Measurements from ENCODE around the gene ASB11.
"Not testable (repeated sequence)": the region's sequence is repeated elsewhere in the genome, so short reads cannot be mapped to it uniquely, and the experiment has no call there.

ASB11 gene

GRCh38 chrX:15305899-15306298 is 9.5 kb downstream of the ASB11 start:
- not testable (repeated sequence) for DNase-seq (ENCODE audit: low read depth in 2 of 2)

DNA sequence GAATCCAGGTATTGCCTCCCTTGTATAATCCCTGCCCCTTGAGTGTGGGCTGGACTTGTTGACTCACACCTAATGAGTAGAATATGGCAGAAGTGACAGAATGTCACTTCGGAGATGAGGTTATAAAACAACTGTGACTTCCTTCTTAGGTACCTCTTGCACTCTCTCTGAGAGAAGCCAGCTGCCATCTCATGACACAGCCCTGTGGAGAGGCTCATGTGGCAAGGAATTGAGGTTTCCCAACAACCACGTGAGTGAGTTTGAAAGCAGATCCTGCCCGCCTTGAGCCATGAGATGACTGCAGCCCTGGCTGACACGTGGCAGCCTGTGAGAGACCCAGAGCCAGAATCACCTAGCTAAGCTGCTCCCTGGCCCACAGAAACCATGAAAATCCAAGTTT is 13.5 kb downstream of the ASB11 start:
- no peak for DNase-seq (ENCODE audit: low read depth in 2 of 2)

DNA sequence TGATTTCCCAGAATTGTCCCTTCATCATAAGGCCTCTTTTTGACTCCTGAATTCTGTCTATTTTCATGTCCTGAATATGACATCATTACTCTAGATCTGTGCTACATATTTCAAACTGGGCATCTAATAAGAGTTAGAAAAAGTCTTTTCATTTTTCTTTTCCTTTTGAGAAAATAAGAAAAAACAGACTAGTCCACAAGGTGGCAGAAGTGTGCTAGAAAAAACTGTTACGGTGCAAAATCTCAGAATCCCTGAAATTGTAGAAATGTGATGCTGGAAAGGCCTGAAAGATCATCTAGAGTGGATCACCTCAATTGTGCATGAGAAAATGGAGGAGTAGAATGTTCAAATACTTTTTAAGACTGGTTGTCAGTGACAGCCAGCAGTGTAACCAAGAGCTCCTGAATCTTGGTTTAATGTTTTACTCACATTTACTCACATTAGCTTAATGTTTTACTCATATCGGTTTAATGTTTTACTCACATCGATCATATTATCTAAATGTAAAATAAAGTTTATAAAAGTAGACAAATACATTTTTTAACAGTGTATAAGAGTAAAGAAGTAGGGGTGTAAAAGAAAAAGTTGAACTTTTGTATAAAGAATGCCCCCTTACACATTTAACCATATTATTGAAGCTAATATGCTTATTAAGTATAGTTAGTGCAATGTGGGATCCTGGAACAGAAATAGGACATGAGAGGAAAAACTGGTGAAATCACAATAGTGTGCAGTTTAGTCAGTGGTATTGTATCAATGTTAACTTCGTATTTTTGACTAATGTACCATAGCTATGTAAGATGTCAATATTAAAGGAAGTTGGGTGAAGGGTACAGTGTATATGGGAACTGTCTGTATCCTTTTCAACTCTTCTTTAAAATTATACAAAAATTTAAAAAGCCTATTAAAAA is 15.2 kb downstream of the ASB11 start:
- no peak for DNase-seq (ENCODE audit: low read depth in 2 of 2)

DNA sequence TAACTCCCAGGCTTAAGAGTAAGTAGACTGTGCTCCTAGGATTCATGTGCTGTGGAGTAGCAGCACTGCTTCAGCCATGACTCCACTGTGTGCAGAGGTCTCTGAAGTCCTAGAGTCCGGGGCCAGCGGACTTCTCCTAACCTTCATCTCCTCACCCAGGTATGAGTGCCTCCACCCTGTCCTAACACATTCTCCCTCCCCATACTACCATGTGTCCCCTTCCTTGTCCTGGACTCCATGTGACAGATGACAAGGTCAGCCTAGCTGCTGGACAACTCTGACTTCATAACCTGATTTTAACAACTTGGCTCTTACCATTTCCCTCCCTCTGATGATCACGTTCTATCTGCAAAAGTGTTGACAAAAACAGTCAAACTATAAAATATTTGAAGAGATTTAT is 16.7 kb downstream of the ASB11 start:
- no peak for DNase-seq (ENCODE audit: low read depth in 2 of 2)

DNA sequence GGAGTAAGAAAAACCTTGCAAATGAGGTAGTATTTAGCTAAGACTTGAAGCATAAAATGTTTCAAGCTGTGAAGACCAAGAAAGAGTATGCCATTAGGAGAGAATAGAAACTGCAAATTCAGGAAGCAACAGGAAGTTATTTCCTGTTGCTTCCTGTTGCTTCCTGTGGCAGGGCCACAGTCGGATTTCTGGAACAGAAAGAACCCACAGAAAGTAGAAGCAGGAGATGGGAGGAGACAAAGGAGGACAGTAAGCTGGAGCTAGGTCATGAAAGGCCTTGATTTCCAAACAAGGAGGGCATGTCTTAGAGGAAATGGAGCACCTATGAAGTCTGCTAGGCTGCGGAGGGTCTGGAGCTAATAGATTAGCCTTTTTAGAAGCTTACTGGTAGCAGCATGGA is 17.2 kb downstream of the ASB11 start:
- DNase-seq (ENCODE audit: low read depth in 2 of 2), result no peak

DNA sequence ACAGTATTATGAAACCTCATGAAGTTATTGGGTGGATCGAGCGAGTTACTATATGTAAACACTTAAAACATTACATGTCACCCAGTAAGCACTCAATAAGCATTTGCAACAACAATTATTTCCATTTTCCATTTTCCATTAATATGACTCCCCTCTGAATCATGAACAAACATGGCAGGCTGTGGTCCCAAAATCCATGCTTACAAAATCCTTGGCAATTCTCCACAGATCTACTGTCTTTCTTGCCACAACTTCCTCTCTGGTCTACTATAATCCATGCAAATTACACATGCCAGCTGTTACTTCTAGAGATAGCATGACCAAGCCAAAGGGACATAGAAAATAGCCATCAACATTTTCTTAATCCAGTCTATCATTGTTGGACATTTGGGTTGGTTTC is 22.0 kb downstream of the ASB11 start:
- DNase-seq (ENCODE audit: low read depth in 2 of 2), result no peak

GRCh38 chrX:15292861-15293260 is 22.6 kb downstream of the ASB11 start:
- DNase-seq (ENCODE audit: low read depth in 2 of 2), result no peak

DNA sequence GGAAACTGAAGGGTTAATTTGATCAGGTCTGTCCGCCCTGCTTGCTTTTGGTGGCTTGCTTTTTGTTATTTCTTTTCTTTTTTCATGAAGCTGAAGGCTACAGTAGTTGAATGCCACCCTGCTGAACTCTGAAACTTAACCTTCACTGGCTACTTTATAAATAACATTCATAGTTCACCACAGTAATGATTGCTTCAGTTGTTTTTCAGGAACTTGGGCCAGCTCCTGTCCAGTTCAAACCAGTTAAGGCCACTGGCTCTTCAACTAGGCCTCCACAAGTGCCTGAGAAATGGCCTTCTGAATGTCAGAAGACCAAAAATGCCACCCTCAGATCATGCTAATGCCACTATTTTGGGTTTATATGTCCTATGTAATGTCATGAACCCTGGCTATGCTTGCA is 37.8 kb downstream of the ASB11 start:
- DNase-seq (ENCODE audit: low read depth in 2 of 2), result no peak

DNA sequence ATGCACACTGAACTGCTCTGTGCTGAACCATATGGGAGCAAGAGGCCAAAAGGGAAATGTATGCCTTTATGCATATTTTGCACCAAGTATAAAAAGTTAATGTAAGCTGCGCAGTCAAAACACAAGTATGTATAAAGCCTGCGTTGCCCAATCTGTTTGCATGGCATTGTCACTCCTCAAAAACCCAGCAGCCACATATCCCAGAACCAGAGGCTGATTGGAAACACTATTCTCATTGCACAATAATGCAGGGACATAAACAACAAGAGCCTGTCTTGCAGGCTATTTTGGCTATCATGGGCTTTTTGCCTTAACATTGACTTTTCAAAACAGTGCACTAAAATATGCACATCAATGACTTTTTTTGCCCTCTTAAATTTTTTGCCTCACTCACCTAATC is 40.5 kb downstream of the ASB11 start:
- DNase-seq (ENCODE audit: low read depth in 2 of 2), result no peak

- DNase-seq (ENCODE audit: low read depth in 2 of 2), result not testable (repeated sequence)
Measured at GRCh38 chrX:15273275-15273674, 42.2 kb downstream of the ASB11 start.

DNA sequence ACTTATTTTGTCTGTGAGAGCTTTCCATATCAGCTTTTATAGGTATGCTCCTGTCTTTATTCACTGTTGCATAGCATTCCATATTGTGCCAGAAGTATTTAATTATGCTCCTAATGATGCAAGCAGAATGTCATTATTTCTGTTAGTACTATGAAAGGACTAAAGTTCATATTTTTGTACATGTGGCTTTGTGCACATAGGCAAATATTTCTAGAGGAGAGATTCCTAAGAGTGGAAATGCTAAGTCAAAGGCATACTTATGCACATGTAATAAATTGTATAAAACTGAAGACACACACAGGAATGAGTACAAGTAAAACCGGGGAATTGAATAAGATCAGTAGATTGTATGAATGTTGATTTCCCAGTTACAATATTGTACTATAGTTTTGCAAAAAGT is 43.7 kb downstream of the ASB11 start:
- no peak for DNase-seq (ENCODE audit: low read depth in 2 of 2)

DNA sequence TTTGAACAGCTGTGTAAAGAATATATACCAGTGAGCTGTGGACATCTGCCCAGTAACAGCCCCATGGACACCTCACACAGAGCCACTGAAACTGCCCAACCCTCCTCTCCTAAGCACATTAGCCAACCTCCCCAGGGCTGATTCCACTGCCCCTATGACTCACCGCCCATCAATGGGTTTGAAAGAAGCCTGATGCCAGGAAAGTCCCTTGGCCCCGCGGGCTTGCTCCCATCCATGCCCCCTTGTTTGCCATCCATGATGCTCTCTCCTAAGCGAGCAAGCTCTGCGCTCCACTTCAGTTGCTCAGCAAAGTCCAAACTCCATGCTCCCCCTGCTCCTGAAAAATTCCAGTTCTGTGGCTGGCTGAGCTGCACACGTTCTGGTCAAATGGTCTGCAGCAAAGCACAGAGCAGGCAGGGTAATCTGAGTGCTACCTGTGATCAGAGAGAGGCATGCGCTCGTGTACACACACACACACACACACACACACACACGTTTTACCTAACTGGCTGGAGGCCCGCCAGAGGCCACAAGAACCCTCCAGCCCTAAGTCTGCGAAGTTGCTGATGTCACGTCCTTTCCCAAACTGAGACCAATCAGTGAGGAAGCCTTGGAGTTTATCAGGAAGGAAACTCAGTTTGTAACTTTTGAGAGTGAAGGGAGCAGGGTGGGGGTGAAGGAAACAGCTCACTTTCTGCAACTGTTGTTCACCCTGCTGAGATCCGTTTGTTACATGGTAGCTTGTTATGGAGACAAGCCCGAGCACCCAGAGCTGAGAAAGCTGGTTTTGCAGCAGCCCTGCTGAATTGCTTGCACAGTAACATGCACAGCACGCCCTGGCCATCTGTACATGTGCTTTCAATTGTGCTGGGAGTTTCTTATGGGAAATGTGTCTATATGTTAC is 45.6 kb downstream of the ASB11 start, which contains the start of gene ASB9:
Gene ASB9 (minus strand): TSS at position 466 of the 904 bp plus-strand sequence. CDS start 209 bp downstream, at position 257.
- no peak for DNase-seq (ENCODE audit: low read depth in 2 of 2)

- no peak for DNase-seq (ENCODE audit: low read depth in 2 of 2)
Measured at GRCh38 chrX:15269120-15269519, 46.3 kb downstream of the ASB11 start.

DNA sequence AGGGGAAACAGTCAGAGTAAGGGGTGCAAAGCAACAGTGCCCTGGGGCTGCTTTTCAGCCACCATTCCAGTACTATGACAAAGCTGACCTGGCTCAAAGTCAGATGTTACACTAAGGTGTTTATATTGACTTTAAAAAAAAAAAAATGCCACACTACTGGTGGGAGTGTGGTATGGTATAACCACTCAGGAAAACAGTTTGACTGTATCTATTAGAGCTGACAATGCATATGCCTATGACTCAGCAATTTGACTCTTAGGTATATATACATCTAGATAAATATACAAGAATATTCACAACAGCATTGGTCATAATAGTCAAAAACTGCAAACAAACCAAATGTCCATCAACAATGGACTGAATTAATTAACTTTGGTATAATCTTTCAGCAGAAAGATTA is 60.6 kb downstream of the ASB11 start:
- DNase-seq (ENCODE audit: low read depth in 2 of 2), result no peak

- DNase-seq (ENCODE audit: low read depth in 2 of 2), result no peak
Measured at GRCh38 chrX:15245896-15246295, 69.5 kb downstream of the ASB11 start.

GRCh38 chrX:15244421-15244820 is 71.0 kb downstream of the ASB11 start:
- DNase-seq (ENCODE audit: low read depth in 2 of 2), result no peak

DNA sequence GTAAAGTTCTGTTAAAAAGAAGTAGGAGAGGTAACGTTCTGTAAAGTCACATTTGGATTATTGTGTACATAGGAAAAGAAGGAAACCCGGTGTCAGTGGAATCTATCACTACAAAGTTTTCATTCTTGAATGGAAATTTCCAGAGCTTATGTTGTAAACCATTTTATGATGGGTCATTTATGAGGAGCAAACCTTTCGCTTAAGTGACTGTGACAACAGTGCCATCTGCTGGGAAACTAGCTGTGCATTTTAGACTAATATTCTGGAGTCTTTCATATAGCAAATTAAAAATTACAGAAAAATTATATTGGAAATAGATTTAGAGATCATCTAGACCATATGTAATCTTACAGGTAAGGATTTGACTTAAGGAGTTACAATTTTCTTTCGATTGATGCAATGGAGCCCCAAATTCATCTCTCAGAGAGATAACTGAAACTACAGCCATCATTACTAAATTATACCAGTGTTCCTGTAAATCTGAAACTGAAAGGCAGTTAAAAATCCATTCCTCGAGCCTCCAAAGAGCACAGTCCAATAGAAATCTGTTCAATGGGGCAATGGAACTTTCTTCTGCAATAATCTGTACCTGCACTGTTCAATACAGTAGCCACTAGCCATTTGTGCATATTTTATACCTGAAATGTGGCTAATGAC is 72.4 kb downstream of the ASB11 start:
- DNase-seq (ENCODE audit: low read depth in 2 of 2), result no peak

DNA sequence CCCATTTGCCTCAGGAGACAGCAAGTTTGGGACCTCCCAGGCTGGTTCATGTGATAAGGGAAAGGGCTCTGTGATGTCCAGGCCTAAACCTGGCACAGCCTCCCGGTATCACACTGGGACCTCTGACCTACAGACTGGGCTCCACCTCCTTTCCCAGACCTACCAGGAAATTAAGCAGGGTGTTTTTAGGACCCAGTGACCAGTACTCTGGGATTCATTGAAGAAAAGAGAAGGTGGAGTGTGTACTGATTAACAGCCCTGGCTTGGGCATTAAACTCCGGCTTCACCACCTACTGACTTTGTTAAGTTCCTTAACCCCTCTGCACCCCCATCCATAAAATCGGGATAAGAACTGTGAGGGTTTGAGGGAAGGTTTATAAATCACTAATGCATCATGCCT is 74.1 kb downstream of the ASB11 start:
- DNase-seq (ENCODE audit: low read depth in 2 of 2), result no peak

DNA sequence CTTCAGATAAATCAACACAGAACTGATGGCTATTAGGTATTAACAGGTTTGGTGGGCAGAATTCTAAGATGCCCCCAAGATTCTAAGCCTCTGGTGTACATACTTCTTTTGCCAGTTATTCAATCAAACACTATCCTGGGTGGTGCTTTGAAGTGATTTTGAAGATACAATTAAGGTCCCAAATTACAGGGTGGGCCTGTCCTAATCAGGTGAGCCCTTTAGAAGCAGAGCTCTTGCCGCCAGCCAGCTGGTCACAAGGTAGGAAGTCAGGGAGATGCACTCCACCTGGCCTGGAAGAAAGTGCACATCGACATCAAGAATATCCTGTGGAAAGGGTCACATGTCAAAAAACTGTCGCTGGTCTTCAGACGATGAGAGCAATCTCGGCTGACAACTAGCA is 75.0 kb downstream of the ASB11 start:
- DNase-seq (ENCODE audit: low read depth in 2 of 2), result no peak

DNA sequence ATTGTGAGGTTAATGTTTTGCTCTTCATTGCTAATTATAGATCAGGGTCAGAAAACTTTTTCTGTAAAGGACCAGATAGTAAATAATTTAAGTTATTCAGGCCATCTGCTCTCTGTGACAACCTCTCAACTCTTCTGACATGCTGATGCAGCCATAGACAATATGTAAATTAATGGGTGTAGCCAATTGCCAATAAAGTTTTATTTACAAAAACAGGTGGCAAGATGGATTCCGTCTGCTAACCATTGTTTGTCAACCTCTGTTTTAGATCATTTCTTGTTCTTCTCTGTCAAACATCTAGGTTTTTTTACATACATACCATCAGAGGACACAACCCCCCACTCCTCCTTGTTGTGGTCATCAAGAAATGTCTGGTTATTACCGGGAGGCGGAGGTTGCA is 79.3 kb downstream of the ASB11 start:
- no peak for DNase-seq (ENCODE audit: low read depth in 2 of 2)

GRCh38 chrX:15235001-15235400 is 80.4 kb downstream of the ASB11 start:
- no peak for DNase-seq (ENCODE audit: low read depth in 2 of 2)

DNA sequence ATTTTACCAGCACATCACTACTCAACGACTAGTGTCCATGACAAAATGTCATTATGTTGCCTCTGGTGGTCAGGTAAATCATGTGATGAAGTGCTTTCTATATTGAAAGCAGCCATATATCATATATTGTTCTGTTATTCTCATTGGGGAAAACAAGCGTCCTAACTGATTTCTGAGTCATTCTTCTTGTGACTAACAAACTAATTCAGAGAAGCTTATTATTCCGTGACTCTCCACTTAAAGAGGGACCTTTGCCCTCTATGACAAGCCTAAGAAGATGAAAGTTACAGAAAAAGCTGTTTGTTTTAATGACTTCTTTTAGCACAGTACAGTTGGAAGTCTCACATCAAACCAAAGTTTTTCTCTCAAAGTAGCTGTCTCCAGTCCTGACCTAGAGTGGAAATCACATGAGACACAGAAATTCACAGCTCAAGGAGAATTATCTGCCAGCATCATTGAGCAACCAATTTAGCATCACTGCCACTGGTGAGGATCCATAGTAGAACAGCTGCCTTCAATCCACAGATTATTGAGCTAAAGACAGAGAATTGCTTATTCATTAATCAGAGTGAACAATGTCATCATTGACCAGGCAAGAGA is 81.9 kb downstream of the ASB11 start:
- DNase-seq (ENCODE audit: low read depth in 2 of 2), result no peak
